ENCODE results near the gene FBN1.

GRCh38 chr15:48679952-48680351 is 34.4 kb upstream of the FBN1 start:
- TF ChIP-seq PHF8 (IDR thresholded peaks at IDR 0.05; ENCODE audit: borderline replicate concordance, low read depth) (no peak), SMC3 (IDR thresholded peaks at IDR 0.05) (no peak), CTCF (IDR thresholded peaks at IDR 0.05) (no peak), JUN (IDR thresholded peaks at IDR 0.05) (no peak), REST (IDR thresholded peaks at IDR 0.05) (no peak), EP300 (IDR thresholded peaks at IDR 0.05) (no peak), NFE2L2 (conservative IDR thresholded peaks at IDR 0.05; ENCODE audit: low read length) (no peak), PBX3 (IDR thresholded peaks at IDR 0.05) (no peak), CBX2 (IDR thresholded peaks at IDR 0.05; ENCODE audit: borderline replicate concordance, low read depth) (no peak), TP53 (CRISPR knock-in tag; IDR thresholded peaks at IDR 0.05) (no peak), POLR2A (IDR thresholded peaks at IDR 0.05; ENCODE audit: low read length) (no peak), HEYL (CRISPR knock-in tag; IDR thresholded peaks at IDR 0.05) (no peak), EHMT2 (IDR thresholded peaks at IDR 0.05; ENCODE audit: low read depth) (no peak)
